Activated CD4-positive, alpha-beta T cell treated with anti-CD3 and anti-CD28 coated beads for 24 hours (primary cell): Measurements from ENCODE around the gene TMEM54.
"Not testable (repeated sequence)": the region's sequence is repeated elsewhere in the genome, so short reads cannot be mapped to it uniquely, and the experiment has no call there.

Experiments used
- DNase-seq, 2 donors: peaks; one replicate each; pipeline ENCODE4 v3.0.0-alpha.2; 2020; ENCODE audit warnings: low read depth in 2 of 2

Gene TMEM54

DNA sequence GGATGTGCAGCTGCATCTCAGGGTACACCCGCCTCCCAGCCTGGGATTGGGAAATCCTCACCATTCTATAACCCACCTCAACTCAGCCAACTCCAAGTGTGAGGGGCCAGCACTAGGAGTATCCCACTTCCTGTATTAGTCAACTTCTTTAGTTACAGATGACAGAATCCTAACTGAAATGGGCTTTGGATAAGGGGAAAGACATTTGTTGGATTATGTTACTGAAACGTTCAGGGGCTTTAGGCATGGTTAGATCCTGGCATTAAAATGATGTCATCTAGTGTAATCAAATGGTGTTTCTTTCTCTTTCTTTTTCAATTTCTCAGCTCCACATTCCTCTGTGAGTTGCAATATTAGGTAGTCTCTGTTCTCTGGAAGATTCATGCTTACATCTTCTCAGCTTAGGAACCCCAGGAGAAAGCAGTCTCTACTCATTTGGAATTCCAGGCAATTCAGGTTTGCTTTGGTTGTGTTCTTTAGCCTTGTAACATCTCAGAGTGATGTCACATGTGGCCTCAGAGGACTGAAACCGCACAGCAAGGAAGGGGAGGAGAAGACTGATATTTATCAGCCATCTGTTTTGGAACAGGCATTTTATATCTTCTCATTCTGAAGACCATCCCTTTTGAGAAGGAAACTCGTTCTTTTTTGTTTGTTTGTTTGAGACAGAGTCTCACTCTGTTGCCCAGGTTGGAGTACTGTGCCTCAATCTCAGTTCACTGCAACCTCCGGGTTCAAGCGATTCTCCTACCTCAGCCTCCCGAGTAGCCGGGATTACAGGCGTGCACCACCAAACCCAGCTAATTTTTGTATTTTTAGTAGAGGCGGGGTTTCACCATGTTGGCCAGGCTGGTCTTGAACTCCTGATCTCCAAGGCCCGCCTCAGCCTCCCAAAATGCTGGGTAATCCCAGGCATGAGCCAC is 18.9 kb upstream of the TMEM54 start:
- no peak for DNase-seq

DNA sequence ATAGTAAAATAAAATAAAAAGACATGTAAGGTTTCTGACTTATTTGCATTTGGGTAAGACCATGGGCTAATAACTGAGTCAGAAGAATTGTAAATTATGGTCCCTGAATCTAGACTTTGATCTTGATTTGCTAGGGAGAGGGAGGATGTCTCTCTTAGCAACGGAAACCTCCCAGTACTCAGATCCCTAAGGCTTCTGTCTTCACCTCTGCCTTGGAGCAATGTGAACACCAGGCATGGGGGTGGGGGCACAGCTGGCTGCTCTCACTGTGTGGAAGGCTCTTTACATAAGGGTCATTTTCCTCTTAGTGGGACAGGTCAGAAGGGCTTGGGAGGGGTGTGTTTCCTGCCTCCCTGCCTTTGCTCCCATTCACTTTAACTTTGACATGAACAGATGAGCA is 17.0 kb upstream of the TMEM54 start:
- no peak for DNase-seq

DNA sequence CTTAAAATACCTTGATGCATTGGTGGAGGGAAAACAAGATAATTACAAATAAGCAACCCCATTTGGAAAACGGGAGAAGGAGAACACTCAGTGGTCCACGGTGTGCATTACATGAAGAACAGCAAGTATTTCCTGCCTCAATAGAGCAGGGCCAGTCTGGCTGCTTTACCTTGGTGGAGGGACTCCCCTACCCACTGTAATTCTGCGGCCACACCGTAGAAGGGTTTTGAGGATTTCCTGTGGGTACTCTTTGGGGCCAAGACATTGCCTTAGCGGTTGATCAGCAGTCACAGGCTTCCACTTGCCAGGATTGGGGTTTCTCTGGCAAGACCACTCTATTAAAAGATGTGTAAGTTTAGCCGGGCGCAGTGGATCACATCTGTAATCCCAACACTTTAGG is 16.3 kb upstream of the TMEM54 start:
- no peak for DNase-seq

DNA sequence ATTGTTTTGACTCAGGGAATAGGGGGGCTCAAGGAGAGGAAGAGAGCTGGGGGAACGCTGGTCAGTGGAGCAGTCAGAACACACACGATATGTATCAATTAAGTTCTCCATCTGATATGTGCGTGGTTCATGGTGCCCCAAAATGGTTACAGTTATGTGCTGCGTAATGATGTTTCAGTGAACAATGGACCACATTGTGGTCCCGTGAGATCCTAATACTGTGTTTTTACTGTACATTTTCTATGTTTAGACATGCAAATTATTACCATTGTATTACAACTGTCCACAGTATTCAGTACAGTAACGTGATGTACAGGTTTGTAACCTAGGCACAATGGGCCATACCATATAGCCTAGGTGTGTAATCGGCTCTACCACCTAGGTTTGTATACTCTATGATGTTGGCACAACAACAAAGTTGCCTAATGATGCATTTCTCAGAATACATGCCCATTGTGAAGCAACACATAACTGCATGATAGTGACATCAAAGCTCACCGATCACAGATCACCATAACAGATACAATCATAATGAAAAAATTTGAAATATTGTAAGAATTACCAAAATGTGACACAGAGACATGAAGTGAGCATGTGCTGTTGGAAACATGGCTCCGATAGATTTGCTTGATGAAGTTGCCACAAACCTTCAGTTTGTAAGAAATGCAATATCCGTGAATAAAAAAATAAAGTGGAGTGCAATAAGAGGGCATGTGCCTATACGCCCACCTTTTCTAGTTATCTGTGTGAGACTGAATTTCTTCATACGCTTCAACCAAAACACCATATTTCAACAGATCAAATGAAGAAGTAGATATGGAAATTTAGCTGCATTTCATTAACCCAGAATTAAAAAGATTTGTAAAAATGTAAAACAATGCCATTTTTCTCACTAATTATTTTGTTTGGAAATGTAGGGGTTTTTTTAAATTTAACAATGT is 14.8 kb upstream of the TMEM54 start:
- DNase-seq = no peak

DNA sequence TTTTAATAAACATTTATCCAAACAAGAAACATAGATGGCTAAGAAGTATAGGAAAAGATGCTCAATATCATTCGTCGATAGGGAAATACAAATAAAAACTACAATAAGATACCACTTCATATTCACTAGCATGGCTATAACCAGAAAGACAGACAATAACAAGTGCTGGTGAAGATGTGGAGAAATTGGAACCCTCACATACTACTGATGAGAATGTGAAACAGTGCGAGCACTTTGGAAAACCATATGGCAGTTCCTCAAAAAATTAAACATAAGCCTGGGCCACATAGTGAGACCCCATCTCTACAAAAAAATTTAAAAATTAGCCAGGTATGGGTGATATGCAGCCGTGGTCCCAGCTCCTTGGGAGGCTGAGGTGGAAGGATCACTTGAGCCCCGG is 9.1 kb upstream of the TMEM54 start:
- no peak for DNase-seq

DNA sequence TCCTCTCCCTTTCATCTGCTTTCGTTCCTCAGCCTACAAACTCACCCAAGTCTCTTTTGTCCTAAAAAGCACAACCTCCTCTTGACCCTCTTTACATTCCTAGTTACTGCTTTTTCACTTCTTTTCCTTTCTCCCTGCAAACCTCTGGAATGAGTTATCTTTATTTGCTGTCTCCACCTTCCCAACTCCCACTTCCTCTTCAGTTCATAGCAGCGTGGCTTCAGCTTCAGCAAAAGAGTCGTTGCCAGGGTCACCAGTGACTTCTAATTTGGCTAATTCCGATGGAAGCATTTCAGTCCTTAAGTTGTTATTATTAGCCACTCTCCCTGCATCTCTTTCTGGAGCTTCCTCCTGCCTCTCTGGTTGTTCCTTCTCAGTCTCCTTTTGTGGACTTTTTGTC is 6.2 kb upstream of the TMEM54 start:
- no peak for DNase-seq

DNA sequence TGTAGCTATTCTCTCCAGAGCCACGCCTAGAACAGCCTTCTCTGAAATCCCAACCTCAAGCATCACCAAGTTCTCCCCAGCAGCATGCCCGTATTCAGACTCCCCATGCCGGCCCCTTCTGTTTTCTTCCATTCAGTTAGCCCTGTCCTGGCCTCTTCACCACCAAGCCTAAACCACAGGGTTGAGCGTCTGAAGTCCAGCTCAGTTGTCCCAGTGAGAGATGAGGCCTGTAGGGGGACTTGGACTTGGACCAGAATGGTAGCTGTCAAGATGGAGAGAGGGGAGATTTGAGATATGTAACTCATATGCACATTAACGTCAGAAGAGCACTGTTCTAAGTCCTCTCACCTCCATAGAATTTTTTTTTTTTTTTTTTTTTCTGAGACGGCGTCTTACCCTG is 5.5 kb upstream of the TMEM54 start:
- DNase-seq = no peak

DNA sequence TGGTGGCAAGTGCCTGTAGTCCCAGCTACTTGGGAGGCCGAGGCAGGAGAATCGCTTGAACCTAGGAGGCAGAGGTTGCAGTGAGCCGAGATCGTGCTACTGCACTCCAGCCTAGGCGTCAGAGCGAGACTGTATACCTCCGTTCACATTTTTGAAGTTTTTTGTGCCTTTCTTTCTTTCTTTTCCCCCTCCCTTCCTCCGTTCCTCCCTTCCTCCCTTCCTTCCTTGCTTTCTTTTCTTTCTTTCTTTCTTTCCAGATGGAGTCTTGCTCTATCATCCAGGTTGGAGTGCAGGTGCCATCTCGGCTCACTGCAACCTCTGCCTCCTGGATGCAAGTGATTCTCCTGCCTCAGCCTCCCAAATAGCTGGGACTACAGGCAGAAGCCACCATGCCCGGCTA is 4.4 kb upstream of the TMEM54 start:
- DNase-seq = not testable (repeated sequence)

DNA sequence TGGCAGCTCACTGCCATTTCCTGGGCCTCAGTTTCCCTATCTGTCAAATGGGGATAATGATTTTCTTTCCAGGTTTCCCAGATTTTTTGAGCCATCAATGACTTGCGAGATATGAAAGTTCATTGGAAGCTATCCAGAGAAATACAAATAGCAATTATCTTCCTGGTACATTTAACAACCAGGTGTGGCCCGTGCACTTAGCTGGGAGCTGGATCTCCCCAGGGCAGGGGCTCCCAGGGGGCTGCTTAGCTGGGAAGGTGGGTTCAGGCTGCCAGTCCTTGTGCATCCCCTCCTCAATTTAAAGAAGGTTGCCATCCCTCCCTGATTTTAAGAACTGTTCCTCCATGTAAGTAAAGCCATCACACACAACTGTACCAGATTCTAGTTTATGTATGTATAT is 3.6 kb upstream of the TMEM54 start:
- DNase-seq = no peak

DNA sequence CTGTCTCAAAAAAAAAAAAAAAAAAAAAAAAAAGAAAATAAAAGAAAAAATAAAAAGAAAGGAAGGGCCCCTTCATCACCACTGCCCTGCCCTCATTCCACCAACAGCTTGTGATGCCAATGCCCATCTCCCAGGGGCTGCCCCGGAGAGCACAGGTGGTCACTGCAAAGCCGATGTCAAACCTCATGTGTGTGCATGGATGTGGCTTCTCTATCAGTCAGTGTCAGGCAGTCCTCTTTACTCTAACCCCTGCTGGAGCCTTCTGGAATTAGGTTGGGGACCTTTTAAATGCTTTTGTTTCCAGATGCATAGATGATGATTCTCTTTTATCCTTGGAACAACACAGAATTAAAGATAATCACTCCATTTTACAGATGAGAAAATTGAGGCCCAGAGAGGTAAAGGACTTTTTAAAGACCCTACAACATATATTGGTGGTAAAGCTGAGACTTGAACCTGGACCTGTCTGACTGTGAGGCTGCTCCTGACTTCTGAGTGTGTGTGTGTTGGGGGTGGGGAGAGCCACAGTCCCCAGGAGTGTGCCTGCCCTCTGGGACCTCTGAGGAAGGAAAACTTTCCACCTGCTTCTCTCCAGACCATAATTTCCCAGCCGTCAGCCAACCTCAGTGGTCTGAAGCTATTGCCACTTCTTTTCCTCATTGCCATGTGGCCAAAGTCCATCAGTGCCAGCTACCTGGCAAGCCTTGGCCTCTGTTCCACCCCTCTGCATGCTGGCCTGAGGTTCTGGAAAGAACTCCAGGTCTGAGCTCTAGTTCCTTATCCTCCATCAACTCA is 3.0 kb upstream of the TMEM54 start:
- no peak for DNase-seq

DNA sequence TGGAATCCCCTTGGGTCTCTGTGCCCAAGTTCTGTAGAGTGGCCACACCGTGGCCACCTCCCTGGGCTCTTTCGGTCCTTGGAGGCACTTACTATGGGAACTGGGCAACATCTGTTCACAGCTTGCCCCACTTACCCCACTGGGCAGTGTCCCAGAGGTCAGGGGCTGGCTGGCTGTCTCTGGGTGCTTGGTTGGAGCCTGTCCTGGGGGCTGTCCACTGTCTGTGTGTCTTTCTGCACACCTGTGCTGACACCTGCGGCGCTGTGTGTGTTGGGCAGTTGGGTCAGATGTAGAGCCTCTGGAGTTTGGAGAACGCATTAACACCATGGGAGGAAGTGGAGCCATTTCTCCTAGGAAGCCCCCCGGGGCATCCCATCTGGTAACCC is 1.3 kb upstream of the TMEM54 start:
- no peak for DNase-seq

DNA sequence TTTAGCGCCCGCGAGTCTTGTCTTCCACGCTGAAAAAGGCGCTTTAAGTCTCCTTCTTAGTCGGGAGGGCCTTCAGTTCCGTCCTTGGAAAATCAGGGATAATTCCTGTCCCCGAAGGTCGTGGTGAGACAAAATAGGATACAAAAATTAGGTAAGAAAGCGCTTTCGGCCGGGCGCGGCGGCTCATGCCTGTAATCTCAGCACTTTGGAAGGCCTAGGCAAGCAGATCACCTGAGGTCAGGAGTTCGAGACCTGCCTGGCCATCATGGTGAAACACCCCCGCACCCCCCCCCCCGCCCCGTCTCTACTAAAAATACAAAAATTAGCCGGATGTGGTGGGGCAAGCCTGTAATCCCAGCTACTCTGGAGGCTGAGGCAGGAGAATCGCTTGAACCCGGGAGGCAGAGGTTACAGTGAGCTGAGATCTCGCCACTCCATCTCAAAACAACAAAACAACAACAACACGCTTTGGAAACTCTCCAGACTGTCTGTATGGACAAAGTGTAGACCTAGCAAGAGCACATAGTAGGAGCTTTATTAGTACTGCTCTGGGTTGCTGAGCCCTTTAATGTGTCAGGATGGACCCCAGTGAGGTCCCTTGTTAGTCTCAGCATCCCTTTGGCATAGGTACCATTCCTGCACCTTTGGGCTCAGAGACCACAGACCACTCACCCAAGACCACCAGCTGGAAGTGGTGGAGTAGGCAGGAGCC is 790 bp upstream of the TMEM54 start:
- no peak for DNase-seq

DNA sequence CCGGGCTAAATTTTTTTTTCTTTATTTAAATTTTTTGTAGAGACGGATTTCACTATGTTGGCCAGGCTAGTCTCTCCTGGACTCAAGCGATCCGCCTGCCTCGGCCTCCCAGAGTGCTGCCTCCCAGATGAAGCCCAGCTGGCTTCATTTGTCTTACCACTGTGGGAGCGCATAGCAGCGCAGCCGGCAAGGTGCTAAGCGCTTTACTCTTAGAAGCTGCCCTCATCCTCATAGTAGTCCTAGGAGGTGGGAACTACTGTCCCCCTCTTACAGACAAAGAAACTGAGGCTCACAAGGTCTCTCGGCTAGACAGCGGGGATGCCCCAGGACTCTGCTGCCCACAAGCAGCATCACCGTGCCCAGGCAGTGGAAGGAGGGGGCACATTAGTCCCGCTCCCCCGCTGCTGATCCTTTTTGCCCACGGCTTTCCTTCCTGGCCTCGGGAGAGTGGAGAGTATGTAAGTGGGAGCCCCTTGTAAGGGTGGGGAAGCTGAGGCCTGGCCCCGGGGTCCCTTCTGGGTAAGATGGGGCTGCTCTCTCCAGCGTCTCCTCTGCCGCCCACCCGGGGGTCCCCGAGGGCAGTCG is 726 bp downstream of the TMEM54 start:
- no peak for DNase-seq

DNA sequence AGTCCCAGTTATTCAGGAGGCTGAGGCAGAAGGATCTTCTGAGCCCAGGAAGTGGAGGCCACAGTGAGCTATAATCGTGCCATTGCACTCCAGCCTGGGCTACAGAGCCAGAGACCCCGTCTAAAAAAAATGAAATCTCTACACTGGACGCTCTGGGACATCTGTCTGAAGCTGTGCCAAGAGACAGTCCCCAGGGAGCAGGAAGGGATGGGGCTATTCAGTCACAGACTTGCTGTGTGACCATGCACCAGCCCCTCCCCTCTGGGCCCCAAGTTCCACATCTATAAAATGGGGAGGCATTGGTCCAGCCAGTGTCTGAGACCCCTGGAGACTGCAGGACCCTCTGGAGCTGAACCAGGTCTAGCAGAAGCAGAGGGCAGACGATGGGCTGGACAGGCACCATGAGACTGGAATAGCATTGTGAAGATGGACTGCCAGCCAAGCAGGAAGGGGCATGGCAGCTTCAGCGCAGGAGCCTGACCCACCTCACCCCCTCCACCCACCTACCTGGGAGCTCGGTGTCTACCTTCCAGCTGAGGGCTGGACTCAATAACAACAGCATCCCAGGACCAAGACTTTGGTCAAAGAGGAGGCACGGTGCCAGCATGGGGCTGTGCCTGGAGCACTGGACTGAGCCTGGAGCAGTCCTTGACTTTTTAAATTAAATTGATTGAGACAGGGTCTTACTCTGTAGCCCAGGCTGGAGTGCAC is 1.4 kb downstream of the TMEM54 start:
- no peak for DNase-seq

DNA sequence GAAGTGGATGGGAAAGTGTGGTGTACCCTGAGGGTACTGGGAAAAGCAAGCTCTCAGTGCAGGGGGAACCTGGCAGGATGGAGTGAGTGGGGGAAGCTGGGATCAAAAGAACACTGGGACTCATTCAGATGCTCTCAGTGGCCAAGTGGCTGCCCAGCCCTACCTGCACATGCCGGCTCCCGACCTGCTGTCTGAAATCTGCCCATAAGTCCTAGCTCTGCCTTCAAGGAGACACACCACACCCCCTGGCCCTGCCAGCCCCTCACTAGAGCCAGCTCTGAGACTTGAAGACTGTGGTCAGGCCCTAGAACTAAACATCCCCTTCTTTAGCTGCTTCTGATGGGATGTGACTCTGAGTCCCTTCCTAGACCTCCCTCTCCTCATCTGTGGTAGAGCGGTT is 2.2 kb downstream of the TMEM54 start:
- no peak for DNase-seq

DNA sequence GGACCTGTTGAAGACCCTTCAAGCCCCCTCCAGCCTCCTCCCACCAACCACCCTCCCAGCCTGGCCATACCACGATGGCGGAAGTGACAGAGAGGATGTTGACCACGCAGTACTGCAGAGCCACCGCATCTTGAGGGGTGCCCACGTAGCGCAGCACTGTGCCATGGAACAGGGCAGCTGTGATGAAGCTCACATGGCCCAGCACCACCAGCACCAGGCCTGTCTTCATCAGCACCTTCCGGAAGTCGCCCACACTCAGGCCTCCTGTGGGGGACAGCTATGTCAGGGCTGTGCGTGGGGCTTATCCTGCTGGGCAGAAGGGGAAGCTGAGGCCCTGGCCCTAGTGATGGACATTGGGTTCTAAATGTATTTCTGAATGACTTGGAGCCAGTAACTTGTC is 3.1 kb downstream of the TMEM54 start:
- DNase-seq = no peak

DNA sequence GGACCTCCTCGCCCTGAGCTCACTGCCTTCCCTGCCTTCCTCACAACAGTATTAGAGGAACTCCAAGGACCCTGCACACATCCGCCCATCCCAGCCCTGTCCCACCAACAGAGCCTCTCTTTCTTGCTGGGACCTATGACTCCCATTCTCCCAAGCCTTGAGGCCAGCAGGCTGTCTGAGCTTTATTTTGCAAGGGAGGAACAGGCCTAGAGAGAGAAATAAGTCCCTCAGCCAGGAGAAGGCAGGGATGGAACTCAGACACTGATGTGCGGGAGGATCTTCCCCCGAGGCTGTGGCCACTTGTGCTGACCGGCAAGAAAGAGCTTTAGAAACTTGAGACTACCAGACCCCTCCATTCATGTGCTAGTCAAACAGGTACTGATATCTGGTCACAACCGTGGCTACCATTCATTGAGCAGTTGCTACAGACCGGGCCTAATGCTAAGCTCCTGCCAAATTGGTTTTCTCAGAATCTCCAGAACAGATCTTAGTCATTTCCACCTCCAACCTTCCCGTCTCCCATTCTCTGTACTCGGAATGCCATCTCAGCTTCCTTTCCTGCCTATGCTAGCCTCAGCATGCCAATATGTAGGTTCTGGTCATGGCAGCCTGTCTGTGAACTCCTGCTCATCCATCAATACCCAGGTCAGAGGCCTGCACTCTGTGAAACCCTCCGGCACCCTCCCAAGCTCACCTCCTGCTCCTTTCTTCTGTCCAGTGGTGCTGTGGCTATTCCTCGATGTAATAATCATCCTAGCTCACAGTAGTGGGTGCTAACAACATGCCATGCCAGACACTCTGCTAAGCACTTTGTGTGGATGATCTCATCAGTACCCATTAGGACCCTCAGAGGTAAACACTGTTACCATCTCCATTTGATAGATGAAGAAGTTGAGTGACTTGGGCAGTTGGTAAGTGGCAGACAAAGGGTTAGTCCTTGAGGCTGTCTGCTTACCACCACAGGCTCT is 3.8 kb downstream of the TMEM54 start:
- no peak for DNase-seq

DNA sequence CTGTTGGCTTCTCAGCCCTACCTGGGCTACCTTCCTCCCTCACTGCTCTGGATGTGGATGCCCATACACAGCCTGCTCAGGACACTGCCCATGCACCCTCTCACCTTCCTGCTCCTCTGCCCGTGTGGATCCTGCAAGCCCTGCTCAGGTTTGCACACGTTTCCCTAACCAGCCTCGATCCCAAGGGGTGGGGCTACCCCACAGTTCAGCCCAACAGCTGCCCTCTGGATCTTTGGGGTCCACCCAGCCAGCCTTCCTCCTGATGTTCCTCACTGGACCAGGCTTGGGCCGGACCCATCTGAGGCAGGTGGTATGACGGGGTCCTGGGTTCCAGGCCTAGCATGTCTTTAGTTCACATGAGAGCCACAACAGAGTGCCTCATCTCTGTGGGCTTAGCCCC is 4.7 kb downstream of the TMEM54 start:
- no peak for DNase-seq
